ENCODE data around the gene PSG11.
"Not testable (repeated sequence)": the region's sequence is repeated elsewhere in the genome, so short reads cannot be mapped to it uniquely, and the experiment has no call there.

DNA sequence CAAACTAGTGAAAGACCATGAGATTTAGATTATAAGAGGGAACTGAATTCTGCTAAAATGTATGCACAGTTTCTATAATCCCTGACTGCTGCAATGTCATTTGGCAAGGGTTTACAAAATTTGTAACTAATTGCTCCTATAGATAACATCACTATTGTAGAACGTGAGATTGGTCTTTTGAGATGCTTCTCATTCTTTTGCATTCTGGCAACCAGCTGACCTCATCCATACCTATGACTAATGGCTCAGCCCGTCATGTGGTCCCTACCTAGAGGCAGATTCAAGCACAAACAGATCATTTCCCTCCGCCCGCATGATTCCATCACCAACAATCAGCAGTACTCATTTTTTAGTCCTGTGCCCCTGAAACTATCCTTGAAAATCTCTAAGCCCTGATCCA is 4.2 kb downstream of the PSG11 start:
- TF ChIP-seq CEBPB (IDR thresholded peaks at IDR 0.05; ENCODE audit: low read depth); POLR2AphosphoS5 (IDR thresholded peaks at IDR 0.05; ENCODE audit: low read depth, low read length); ZFX (IDR thresholded peaks at IDR 0.05); EGR1 (IDR thresholded peaks at IDR 0.05; ENCODE audit: low read depth): not testable (repeated sequence)
- TF ChIP-seq, protein P1, sequence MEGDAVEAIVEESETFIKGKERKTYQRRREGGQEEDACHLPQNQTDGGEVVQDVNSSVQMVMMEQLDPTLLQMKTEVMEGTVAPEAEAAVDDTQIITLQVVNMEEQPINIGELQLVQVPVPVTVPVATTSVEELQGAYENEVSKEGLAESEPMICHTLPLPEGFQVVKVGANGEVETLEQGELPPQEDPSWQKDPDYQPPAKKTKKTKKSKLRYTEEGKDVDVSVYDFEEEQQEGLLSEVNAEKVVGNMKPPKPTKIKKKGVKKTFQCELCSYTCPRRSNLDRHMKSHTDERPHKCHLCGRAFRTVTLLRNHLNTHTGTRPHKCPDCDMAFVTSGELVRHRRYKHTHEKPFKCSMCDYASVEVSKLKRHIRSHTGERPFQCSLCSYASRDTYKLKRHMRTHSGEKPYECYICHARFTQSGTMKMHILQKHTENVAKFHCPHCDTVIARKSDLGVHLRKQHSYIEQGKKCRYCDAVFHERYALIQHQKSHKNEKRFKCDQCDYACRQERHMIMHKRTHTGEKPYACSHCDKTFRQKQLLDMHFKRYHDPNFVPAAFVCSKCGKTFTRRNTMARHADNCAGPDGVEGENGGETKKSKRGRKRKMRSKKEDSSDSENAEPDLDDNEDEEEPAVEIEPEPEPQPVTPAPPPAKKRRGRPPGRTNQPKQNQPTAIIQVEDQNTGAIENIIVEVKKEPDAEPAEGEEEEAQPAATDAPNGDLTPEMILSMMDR (IDR thresholded peaks at IDR 0.05 in 2 of 3, conservative IDR thresholded peaks at IDR 0.05 in 1 of 3; ENCODE audit: borderline replicate concordance in 1 of 3, insufficient read depth in 1 of 3, low read depth in 2 of 3, low read length in 2 of 3) = not testable (repeated sequence)
- TF ChIP-seq, protein P2, sequence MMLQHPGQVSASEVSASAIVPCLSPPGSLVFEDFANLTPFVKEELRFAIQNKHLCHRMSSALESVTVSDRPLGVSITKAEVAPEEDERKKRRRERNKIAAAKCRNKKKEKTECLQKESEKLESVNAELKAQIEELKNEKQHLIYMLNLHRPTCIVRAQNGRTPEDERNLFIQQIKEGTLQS (IDR thresholded peaks at IDR 0.05) = not testable (repeated sequence)
- TF ChIP-seq, protein P3, sequence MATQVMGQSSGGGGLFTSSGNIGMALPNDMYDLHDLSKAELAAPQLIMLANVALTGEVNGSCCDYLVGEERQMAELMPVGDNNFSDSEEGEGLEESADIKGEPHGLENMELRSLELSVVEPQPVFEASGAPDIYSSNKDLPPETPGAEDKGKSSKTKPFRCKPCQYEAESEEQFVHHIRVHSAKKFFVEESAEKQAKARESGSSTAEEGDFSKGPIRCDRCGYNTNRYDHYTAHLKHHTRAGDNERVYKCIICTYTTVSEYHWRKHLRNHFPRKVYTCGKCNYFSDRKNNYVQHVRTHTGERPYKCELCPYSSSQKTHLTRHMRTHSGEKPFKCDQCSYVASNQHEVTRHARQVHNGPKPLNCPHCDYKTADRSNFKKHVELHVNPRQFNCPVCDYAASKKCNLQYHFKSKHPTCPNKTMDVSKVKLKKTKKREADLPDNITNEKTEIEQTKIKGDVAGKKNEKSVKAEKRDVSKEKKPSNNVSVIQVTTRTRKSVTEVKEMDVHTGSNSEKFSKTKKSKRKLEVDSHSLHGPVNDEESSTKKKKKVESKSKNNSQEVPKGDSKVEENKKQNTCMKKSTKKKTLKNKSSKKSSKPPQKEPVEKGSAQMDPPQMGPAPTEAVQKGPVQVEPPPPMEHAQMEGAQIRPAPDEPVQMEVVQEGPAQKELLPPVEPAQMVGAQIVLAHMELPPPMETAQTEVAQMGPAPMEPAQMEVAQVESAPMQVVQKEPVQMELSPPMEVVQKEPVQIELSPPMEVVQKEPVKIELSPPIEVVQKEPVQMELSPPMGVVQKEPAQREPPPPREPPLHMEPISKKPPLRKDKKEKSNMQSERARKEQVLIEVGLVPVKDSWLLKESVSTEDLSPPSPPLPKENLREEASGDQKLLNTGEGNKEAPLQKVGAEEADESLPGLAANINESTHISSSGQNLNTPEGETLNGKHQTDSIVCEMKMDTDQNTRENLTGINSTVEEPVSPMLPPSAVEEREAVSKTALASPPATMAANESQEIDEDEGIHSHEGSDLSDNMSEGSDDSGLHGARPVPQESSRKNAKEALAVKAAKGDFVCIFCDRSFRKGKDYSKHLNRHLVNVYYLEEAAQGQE (IDR thresholded peaks at IDR 0.05; ENCODE audit: low read depth) = not testable (repeated sequence)
- TF ChIP-seq, protein P4, sequence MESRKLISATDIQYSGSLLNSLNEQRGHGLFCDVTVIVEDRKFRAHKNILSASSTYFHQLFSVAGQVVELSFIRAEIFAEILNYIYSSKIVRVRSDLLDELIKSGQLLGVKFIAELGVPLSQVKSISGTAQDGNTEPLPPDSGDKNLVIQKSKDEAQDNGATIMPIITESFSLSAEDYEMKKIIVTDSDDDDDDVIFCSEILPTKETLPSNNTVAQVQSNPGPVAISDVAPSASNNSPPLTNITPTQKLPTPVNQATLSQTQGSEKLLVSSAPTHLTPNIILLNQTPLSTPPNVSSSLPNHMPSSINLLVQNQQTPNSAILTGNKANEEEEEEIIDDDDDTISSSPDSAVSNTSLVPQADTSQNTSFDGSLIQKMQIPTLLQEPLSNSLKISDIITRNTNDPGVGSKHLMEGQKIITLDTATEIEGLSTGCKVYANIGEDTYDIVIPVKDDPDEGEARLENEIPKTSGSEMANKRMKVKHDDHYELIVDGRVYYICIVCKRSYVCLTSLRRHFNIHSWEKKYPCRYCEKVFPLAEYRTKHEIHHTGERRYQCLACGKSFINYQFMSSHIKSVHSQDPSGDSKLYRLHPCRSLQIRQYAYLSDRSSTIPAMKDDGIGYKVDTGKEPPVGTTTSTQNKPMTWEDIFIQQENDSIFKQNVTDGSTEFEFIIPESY (IDR thresholded peaks at IDR 0.05; ENCODE audit: extremely low read depth, insufficient replicate concordance, low read length) = not testable (repeated sequence)
